COLO668 (cell line): Measurements from ENCODE around the gene STX19.
"Not testable (repeated sequence)": the region's sequence is repeated elsewhere in the genome, so short reads cannot be mapped to it uniquely, and the experiment has no call there.

Experiments
- DNase-seq: peaks from one replicate; lab custom pipeline; 2025; ENCODE audit not compliant: unreplicated experiment; lab: John Stamatoyannopoulos, UW

STX19 gene

DNA sequence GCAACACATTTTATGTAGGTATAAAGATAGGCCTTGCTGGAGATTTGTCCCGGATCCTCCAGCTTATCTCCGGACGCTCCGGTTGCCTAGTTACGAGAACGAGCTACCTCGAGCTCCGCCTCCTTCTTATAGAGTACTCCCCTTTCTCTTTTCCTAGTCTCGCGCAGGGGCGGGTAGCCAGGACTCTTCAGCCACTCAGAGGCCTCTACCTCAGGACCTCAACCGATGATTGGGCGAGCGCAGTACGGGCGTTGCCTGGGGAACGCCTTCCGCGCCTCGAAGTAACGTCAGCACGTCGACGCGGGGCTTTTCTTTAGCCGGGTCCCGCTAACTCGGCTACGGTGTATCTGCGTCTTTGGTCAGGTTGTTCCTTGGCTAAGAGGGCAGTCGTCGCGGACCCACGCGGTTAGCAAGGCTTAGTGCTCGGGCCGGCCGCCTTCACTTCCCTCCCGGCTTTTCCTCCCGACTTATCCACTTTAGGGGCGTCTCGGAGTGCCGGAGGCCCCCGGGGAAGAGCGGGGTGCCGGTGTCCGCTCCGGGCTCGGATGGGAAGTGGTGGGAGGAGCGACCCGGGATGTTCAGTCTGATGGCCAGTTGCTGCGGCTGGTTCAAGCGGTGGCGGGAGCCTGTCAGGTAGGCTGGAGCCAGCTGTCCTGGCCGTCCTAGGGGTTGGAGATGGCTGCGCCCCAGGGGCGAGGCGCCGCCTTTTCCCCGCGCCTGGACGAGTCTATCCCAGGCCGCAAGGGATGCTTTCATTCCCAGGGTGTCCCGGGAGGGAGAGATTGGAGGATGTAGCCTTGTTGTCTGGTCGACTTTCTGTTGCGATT lies 48.3 kb downstream of the STX19 start, which contains the start of gene ARL13B:
TSS of gene ARL13B (plus strand) at position 306 of the 827 bp plus-strand sequence. CDS start at position 575, 269 bp downstream.
- peak; percentile 92 for DNase-seq

- DNase-seq = peak; percentile 59
Measured at GRCh38 chr3:93973131-93974126, 55.0 kb downstream of the STX19 start, which contains the start of gene PROS1. Gene PROS1 (minus strand): TSS chr3:93973896. CDS start chr3:93973749, 147 bp downstream.

DNA sequence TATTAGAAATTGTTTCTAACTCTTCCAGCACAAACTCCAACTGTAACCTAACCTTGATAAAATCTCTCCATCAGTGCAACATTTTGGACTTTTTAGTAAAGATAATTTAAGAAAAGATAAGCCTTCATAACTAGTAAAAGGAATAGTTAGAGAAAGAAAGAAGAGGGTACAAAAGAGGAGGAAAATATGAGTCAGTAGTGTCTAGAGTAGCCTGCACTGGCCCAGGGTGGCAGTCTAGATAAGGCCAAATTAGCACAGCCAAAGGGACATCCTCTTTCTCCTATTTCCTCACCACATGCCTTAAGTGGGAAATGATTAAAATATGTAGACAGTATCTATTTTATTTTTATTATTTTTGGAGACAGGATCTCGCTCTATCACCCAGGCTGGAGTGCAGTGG lies 58.4 kb downstream of the STX19 start:
- no peak for DNase-seq

- no peak for DNase-seq
Measured at GRCh38 chr3:93969443-93969842, 59.0 kb downstream of the STX19 start.

GRCh38 chr3:93965106-93965505 lies 63.3 kb downstream of the STX19 start:
- not testable (repeated sequence) for DNase-seq
